IPS-18c (cell line): Measurements from ENCODE around the gene SLC41A3.

Experiments
- H3K4me3 ChIP-seq: 2 replicates; pipeline ENCODE4 v1.7.0; 2013; ENCODE audit warnings: low read depth, mild to moderate bottlenecking, low read length, moderate library complexity; ENCODE audit not compliant: insufficient read depth
- H3K9me3 ChIP-seq: one replicate; pipeline ENCODE4 v1.6.1; 2013; ENCODE audit warnings: mild to moderate bottlenecking, low read length, moderate library complexity; ENCODE audit not compliant: control insufficient read depth, insufficient read depth

Gene SLC41A3

GRCh38 chr3:126110431-126111125, 26.7 kb upstream of the SLC41A3 start:
- H3K9me3 ChIP-seq = no peaks in the 10 kb centered on the region
- no peak overlapping the region for H3K4me3 ChIP-seq

DNA sequence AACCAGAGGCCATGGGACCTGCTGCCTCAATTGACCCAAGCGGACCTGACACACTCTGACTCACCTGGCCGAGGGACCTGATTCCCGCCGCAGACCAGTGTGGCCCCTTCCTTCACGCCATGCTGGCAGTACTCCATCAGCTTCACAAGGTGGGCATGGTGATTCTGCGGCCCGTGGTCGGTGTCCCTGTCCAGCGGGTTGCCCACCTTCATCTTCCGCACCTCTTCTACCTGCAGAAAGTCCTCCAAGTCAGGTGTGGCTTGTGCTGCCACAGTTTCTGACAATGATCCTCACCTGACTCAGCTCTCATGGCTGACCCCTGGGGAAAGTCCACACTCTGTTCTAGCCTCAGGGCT, 25.9 kb upstream of the SLC41A3 start:
- Histone ChIP-seq H3K9me3 (no peaks in the 10 kb centered on the region), H3K4me3 (no peak overlapping the region)

- Histone ChIP-seq H3K4me3 (no peak overlapping the region), H3K9me3 (no peaks in the 10 kb centered on the region)
These were observed 25.4 kb upstream of the SLC41A3 start for GRCh38 chr3:126109146-126109879.

DNA sequence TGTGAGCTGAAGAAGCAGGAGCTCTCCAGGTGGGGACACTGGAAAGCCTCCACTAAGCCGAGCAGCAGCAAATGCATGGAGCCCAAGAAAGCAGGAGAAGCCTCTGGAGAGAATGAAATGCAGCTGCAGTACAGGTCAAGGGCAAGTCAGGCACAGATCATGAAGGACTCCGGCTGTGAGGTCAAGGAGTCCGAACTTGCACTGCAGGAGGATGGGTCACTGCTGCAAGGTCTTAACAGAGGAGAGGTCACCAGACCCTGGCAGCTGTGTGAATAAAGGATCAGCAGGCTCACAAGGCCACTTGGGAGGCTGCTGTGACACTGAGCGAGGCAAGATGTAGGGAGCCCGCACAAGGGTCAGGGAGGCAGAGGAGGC, 24.7 kb upstream of the SLC41A3 start:
- no peak overlapping the region for H3K4me3 ChIP-seq
- no peaks in the 10 kb centered on the region for H3K9me3 ChIP-seq

DNA sequence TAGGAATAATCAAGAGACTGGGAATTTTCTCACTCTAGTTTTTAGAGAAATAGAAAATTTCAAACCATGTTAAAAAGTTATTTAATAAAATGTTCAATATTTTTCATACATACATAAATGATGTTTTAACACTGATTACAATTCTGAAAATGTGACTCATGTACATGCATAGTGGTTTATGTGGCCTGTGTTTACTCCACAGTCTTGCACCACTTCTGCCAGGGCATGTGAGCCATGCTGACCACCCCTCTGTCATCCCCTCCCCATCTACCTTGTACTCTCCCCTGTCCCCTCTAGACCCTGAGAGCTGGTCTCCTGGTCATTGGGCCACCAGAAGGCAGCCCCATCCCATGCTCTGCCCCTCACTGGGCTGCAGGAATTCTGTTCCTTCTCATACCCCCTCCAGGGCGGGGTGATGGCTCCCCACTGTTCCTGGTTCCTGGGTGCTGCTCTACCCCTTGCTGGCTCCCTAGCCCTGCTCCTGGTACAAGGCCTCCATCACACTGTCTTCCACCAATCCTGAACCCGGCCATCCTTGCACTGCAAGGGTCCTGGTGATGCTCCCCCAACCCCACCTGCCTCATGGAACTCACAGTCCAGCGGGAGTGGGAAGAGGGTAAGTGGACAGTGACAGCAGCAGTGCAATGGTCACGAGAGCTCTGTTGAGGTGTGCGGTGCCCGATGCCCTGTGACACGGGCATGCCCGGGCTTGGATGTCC, 24.2 kb upstream of the SLC41A3 start:
- Histone ChIP-seq H3K4me3 (no peak overlapping the region), H3K9me3 (no peaks in the 10 kb centered on the region)

- H3K4me3 ChIP-seq = no peak overlapping the region
- H3K9me3 ChIP-seq = no peaks in the 10 kb centered on the region
These were observed 23.4 kb upstream of the SLC41A3 start for GRCh38 chr3:126107203-126107939.

- no peaks in the 10 kb centered on the region for H3K9me3 ChIP-seq
- no peak overlapping the region for H3K4me3 ChIP-seq
These were observed 22.6 kb upstream of the SLC41A3 start for GRCh38 chr3:126106336-126107202.

DNA sequence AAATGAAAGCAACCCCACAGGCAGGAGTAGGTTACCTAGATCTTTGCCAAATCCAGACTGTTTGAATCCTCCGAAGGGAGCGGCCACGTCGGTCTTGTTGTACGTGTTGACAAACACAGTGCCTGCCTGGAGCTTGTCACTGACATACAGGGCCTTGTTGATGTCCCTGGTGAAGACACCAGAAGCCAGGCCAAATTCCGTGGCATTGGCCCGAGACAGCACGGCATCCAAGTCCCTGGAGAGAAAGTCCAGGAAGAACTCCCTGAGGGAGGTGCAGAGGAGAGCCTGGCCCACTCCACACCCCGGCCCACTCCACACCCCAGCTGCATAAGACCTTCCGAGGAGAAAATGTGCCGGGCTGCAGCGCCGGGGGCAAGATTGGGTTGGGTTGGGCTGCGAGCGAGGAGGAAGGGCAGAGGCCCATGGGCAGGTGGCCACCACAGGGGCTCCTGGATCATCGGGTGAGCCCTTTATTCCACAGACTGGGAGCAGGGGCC, 21.8 kb upstream of the SLC41A3 start:
- Histone ChIP-seq H3K9me3 (no peaks in the 10 kb centered on the region), H3K4me3 (no peak overlapping the region)

DNA sequence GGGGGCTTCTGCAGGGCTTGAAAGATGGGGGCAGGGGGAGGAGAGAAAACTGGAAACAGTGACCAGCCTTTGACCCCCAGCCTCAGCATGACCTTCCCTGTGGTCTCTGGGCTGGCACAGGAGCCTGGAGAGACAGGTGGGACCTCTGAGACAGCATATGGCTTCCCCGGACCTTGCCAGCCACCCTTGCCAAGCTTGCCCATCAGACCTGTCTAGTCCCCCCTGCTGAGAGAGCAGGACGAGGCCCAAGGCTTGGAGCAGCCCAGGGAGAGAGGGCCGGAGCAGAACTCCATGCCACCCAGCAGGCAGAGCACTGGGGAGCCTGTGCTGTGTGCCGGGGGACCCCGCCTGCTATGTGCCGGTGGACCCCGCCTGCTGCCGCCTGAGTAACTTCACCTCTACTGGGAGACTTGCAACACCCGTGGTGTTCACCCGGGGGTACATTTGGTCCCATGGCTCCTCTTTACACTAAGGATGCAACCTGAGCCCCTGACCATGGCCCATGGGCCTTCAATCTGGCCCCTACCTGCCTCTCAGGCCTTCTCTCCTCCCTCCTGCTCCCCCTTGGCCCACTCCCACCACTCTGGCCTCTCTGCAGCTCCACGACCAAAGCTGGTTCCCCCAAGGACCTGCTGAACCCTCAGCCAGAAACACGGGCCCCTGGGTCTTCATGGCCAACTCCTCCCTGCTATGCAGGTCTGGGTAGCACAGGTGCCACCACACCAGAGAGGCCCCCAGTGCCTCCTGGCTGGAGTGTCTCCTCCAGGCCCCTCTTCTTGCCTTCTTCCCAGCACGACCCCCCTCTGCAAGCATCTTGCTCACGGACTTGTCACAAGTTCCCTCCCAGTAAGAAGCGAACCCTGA, 21.1 kb upstream of the SLC41A3 start:
- H3K4me3 ChIP-seq = no peak overlapping the region
- no peaks in the 10 kb centered on the region for H3K9me3 ChIP-seq

GRCh38 chr3:126104028-126104635, 20.2 kb upstream of the SLC41A3 start:
- Histone ChIP-seq H3K4me3 (no peak overlapping the region), H3K9me3 (no peaks in the 10 kb centered on the region)

DNA sequence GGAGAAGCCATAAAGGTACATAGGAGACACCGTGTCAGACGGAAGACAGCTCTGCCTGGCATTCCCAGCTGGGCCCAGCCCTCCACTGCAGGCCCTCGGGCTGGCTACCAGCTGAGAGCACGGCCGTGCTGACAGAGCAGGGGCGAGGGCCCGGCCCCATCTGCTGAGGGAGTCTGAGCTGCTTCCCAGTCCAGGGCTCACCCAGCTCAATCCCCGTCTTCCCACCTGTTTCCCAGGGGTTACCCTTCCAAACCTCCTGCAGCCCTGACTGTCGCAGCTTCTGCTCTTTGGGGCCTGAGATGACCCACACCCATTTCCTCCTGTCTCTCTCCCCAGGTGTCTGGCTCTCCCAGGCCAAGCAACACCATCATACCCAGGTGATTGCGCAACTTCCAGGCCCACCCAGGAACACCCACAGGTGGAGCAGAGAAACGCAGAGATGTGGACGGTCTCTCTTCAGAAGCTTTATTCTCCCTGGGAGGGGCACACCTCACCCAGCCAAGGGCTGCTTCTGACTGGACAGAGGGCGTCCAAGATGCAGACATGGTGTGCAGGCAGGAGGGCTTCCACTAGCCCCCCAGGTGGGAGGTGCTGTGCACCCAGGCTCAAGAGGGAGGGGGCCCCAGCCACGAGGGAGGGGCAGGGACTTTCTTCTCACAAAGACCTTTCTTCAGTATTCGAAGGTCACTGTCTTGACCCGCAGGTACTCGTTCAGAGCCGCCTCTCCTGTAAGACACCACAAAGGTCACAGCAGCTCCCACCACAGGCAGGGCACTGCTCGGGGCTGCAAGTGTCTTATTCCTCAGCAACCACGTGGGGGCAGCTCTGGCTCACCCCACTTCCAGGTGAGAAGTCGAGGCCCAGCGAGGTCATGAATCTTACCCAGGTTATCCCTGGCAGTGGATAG, 19.4 kb upstream of the SLC41A3 start:
- Histone ChIP-seq H3K4me3 (no peak overlapping the region), H3K9me3 (peaks cover 2% of the 10 kb centered on the region)

GRCh38 chr3:126102530-126102951, 18.6 kb upstream of the SLC41A3 start:
- H3K9me3 ChIP-seq = peaks cover 2% of the 10 kb centered on the region
- no peak overlapping the region for H3K4me3 ChIP-seq

- no peak overlapping the region for H3K4me3 ChIP-seq
- peaks cover 2% of the 10 kb centered on the region for H3K9me3 ChIP-seq
These were observed 18.1 kb upstream of the SLC41A3 start for GRCh38 chr3:126102011-126102410.

- H3K9me3 ChIP-seq = peaks cover 5% of the 10 kb centered on the region
- no peak overlapping the region for H3K4me3 ChIP-seq
These were observed 17.6 kb upstream of the SLC41A3 start for GRCh38 chr3:126101521-126101982.
